ENCODE results near the gene SIX3.

SIX3 gene

DNA sequence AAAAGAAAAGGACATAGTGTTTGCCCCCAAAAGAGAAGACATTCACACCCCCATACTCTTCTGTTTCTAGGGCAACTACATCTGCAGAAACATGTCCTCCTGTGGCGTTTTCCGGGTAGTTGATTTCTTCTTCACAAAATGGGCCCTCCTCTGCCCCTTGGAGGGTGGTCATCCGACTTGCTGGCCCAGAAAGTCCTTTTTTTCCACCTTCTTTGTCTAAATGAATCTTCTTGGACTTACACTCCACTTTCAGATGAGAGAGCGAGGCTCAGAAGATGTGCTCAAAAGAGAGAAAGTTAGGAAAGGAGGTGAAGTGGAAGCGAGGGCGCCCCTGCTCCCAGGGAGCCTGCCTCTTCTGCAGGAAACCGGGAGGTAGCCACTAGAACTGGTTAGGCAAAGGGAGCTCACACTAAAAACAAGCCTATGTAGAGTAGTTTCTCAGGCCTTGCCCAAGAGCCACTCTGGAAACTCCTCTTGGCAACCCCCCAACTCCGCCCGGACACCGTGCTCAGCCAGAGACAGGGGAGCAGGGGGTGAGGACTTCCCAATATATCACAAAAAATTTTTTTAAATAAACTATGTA lies 10.2 kb upstream of the SIX3 start:
- DNase-seq (ENCODE audit: low read depth): no peak

DNA sequence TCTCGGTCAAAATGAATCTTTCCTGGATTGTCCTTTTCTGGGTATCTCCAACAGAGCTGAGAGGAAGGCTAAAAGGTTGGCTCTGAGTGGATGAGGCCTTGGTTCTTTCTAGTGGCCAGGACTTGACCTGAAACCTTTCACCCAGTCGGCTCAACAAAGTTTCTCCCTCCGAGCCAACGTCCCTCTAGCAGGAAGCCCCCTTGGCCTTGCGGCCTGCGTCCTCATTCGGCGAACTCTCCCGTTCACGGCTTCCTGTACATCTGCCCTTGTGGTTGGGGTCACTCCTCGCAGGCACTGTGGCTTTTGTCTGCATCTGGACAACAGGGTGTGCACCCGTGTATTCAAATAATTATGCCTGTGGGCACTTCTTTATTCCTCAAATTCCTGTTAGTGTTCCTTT lies 9.4 kb upstream of the SIX3 start:
- no peak for DNase-seq (ENCODE audit: low read depth)

DNA sequence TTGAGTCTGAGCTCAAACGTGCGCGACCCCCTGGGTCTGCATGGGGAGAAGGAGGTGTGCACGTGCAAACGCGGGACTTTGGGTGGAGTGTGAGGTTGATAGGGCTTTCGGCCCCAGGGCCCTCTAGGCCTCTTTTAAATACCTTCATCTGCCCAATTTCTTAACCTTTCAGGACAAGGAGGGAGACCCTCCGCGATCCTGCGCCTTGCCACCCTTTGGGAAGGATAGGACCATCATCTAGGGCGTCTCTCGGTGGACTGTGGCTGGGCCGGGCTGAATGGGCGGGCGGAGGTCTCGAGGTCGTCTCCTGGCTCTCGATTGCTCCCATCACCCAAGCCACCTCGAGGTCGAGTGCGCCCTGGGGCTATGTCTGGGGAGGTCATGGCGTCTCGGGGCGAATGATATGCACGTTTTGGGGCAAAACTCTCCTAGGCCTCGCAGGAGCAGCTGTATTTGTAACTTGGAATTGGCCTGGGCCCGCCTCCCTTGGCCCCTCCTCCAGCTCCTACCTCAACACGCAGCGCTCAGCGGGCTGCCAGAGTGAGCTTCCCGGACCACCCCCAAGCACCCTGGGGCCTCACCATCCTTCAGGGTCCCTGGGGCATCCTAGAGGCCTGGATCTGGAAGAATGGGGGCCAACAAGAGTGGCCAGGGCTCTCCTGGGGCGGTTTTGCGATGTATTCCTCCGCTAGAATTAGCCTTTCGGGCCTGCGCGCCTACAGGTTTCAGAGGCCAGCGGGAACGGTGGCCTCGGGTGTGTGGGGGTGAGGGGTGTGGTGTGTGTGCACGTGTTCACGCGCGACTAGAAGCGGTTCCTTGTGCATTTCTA lies 8.7 kb upstream of the SIX3 start:
- no peak for DNase-seq (ENCODE audit: low read depth)

- DNase-seq (ENCODE audit: low read depth): no peak
Observed at GRCh38 chr2:44933434-44933951, 8.0 kb upstream of the SIX3 start.

DNA sequence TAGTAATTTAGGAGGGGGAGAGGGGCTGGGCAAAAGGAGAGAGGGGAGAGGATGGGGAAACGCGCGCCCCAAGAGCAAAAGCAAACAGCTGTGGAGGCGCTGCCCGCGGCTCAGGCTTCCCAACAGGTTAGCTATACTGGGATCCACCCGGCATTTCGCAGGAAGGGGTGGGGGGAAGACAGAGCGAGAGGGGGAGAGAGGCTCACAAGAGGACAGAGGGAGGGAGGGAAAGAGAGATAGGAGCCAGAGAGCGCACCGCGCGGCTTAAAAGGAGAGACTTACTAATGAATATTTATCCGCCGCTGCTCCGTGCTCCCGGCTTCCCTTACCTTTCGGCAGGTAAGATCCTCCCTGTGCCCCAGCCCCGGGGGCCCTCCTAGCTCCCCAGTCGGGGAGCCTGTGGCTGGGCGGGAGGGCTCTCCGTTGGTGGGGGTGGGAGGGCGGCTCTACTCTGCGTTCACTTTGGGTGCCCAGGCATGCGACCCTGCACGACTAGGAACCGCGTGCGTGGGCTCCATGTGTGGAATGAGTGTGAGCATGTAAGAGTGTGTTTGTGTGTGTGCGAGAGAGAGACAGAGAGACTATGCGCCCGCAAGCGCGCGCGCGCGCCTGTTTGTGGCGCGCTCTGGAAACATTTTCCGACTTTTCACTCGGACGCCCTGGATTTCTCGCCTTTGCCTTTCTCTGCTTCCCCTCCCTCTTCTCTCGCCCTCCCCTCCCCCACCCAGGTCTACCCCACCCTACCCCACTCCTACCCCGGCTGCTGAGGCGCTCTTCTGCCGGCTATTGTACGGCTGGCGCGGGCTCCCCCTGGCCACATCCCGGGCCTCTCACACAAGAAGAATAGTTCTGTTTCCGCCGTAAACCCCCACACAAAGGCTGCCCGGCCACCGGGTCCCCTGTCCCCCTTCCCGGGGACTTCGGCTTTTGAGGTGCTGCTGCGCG lies 7.2 kb upstream of the SIX3 start:
- DNase-seq (ENCODE audit: low read depth): no peak

GRCh38 chr2:44934983-44935728 lies 6.3 kb upstream of the SIX3 start:
- no peak for DNase-seq (ENCODE audit: low read depth)

DNA sequence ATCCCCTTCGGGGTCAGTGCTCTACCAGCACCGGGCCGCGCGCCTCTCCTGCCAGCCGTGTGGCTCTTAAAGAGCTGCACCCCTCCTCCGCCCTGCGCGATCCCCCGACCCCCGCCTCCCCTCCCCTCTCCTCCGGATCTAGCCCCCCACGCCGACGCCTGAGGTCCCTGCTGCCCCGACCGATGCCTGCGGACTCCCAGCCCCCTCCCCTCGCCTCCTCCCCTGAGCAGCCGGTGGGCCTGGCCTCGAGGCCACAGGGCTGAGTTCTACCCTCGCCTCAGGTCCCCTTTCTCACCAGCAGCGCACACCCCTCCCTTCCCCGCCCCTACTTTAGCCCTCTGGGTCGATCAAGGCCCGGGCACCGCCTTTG lies 5.8 kb upstream of the SIX3 start:
- no peak for DNase-seq (ENCODE audit: low read depth)

DNA sequence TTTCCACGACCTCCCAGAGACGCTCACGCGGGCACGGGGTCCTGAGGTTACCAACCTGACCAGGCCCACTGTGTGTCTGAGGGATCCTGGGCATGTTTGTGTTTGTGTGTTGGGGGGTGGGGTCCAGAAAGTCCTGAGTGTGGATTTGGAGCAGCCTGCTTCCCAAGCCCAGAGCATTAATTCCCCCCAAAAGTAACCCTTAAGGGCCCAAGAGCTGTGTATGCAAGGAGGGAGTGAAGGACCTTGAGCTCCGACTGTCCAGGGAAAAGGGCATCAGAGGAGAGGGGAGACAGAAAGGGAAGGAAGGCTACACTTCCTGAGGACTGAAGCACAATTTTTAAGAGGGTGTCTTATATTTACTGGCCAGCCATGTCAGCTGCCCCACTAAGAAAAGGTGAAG lies 5.2 kb upstream of the SIX3 start:
- no peak for DNase-seq (ENCODE audit: low read depth)

- DNase-seq (ENCODE audit: low read depth): no peak
Observed at GRCh38 chr2:44936715-44937687, 4.5 kb upstream of the SIX3 start.

DNA sequence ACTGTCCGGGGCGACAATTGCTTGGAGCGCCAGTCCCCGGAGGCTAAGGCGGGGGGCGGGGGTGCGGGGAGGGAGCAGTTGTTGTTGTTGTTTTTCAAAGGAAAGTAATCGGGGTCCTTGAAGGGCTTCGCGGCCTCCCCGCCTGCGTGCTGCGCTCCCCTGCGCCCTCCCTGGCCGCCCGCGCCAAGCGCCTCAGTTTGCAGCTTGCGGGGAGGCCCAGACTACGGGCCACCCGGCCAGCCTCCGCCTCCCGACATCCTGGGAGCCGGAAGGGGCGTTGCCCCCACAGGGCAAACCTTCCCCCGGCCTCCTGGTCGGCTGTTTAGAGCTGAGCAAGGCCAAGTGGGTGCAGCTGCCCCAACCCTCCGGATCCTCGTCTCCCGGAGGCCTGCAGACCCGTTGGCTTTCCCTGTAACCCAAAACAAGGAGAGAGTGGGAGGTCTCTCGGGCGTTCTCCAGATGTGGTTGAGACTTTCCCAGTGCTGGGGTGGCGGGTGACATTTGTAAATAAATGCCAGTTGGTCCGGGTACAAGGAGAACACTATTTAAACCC lies 3.7 kb upstream of the SIX3 start:
- no peak for DNase-seq (ENCODE audit: low read depth)

GRCh38 chr2:44938287-44939105 lies 3.0 kb upstream of the SIX3 start:
- no peak for DNase-seq (ENCODE audit: low read depth)

- no peak for DNase-seq (ENCODE audit: low read depth)
Observed at GRCh38 chr2:44939106-44940048, 2.1 kb upstream of the SIX3 start.

DNA sequence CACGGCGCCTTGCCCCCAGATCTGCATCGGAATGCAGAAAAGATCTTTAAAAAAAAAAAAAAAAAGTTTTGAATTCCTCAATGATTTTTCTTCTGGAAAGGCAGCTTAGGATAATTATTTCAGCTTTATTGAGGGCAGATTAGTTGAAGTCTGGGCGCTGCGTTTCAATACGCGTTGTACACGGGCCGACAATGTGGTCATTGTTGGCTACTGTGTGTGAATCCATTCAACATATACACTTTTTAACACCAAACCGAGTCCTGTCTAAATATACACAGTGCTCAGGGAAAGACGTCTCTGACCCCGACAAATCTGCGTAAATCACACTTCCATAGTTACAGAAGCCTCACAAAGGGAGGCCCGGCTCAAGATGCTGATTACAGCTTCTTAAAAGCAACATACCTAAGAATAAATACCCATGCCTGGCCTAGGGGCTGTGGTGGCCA lies 1.4 kb upstream of the SIX3 start:
- DNase-seq (ENCODE audit: low read depth): no peak

DNA sequence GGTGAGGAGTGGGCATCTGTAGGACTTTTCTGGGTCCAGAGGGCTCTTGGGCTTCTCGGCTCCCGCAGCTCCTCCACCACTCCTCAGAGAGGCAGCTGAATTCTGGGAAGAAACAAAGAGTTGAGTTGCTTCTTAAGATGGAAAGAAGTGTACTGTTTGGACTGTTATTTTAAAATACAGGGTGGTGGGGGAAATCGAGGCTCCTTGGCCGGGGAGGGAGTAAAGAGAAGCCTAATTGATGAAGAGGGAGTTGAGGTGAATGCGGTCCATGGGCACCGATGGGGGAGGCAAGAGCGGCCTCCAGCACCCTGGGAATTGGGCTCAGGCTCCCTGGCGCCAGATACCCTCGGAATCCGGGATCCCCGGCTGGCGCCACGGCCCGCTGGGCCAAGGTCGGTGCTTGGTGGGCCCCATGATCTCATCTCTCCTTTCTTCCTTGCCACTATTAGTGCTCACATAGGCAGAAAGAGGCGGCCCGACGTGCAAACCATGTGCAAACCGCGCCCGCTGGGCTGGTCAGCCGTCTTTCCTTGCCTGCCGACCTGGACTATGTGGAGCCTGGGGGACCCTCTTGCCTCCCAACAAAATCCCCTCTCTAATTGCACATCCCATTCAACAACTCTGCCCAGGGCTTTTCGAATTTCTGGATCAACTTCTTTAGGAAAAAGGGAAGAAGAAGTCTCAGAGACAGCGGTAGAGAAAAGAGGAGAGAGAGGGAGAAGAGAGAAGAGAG lies 604 bp upstream of the SIX3 start:
- no peak for DNase-seq (ENCODE audit: low read depth)

DNA sequence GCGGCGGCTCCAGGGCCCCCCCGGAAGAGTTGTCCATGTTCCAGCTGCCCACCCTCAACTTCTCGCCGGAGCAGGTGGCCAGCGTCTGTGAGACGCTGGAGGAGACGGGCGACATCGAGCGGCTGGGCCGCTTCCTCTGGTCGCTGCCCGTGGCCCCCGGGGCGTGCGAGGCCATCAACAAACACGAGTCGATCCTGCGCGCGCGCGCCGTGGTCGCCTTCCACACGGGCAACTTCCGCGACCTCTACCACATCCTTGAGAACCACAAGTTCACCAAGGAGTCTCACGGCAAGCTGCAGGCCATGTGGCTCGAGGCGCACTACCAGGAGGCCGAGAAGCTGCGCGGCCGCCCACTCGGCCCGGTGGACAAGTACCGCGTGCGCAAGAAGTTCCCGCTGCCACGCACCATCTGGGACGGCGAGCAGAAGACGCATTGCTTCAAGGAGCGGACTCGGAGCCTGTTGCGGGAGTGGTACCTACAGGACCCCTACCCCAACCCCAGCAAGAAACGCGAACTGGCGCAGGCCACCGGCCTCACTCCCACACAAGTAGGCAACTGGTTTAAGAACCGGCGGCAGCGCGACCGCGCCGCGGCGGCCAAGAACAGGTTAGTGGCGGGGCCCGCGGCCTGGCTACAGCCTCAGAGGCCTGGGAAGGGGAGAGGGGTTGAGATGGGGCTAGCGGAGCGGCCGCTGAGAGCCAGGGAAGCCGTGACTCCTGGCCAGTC lies 965 bp downstream of the SIX3 start:
- no peak for DNase-seq (ENCODE audit: low read depth)

- DNase-seq (ENCODE audit: low read depth): no peak
Observed at GRCh38 chr2:44943031-44943692, 1.7 kb downstream of the SIX3 start.

Data from stimulated activated CD8-positive, alpha-beta memory T cell treated with anti-CD3 and anti-CD28 coated beads, Interleukin-15, amount 100 ng/mL, for 24 hours (primary cell).